PC-3 (cell line): ENCODE results near the gene TMEM204.

Source experiments
- CTCF ChIP-seq: fragments of 300-600 bp; sonication (generic); conservative IDR thresholded peaks from 2 replicates; pipeline ENCODE4 v1.5.1; 2017; ENCODE audit warnings: antibody characterized with exemption, low read depth, mild to moderate bottlenecking, low read length
- EZH2 ChIP-seq: fragments of 300-600 bp; sonication (generic); IDR thresholded peaks from one replicate; pipeline ENCODE4 v1.6.1; 2017; ENCODE audit warnings: antibody characterized with exemption, mild to moderate bottlenecking, low read length; ENCODE audit not compliant: unreplicated experiment

DNA sequence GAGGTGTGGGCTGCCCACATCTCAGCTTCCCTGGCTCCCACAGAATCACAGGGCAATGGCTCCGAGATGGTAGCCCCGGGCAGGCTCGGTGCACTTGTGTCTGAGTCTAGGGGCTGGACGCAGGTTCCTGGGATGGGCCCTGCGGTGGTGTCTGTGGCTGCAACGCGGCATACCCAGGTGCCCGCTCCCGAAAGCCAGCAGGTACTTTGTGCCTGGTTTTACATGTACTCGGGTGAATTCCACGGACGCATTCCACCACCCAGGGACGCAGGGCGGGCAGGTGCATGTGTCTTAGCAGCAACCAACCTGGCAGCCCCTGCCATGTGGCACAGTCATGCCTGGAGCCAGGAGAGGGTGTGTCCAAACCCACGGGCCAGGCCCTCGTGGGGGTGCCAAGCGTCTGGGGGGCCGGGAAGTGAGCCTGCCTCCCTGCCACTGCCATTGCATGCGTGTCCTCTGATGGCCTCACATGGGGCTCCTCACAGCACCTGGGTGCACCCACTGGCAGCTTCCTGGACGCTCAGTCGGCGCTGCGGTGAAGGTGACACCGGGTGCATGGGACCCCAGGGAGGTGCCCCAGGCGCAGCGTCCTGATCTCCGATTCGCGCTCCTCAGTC lies 4.4 kb upstream of the TMEM204 start:
- TF ChIP-seq EZH2 (no peak), CTCF (no peak)
